Parathyroid adenoma (tissue), 2 donors: ENCODE results near the gene ATP6V0E1.
A peak's percentile ranks its signal among the peaks of the same experiment; 100 is the strongest.

ENCODE experiments used
- H2AFZ ChIP-seq: fragments of 300-600 bp; sonication (generic); one replicate; pipeline ENCODE4 v1.7.0; 2017; ENCODE audit warnings: antibody characterized with exemption, mild to moderate bottlenecking
- H3K27ac ChIP-seq: fragments of 300-600 bp; sonication (generic); one replicate; pipeline ENCODE4 v1.7.0; 2017
- H3K27me3 ChIP-seq: fragments of 300-600 bp; sonication (generic); one replicate; pipeline ENCODE4 v1.7.0; 2017; ENCODE audit warnings: low read length; ENCODE audit not compliant: control insufficient read depth, insufficient read depth
- H3K36me3 ChIP-seq: fragments of 300-600 bp; sonication (generic); one replicate; pipeline ENCODE4 v1.7.0; 2017; ENCODE audit warnings: low read length; ENCODE audit not compliant: control insufficient read depth, insufficient read depth
- H3K4me1 ChIP-seq: fragments of 300-600 bp; sonication (generic); one replicate; pipeline ENCODE4 v1.7.0; 2017; ENCODE audit warnings: control low read depth
- H3K4me2 ChIP-seq: fragments of 300-600 bp; sonication (generic); one replicate; pipeline ENCODE4 v1.7.0; 2017; ENCODE audit warnings: low read length
- H3K4me3 ChIP-seq: fragments of 300-600 bp; sonication (generic); one replicate; pipeline ENCODE4 v1.7.0; 2017; ENCODE audit warnings: low read depth, low read length
- H3K79me2 ChIP-seq: fragments of 300-600 bp; sonication (generic); one replicate; pipeline ENCODE4 v1.7.0; 2017; ENCODE audit warnings: control low read depth
- H3K9ac ChIP-seq: fragments of 300-600 bp; sonication (generic); one replicate; pipeline ENCODE4 v1.7.0; 2017; ENCODE audit warnings: mild to moderate bottlenecking
- H3K9me3 ChIP-seq: fragments of 300-600 bp; sonication (generic); one replicate; pipeline ENCODE4 v1.7.0; 2017; ENCODE audit warnings: low read length; ENCODE audit not compliant: control insufficient read depth
- CTCF ChIP-seq: fragments of 300-600 bp; sonication (generic); IDR thresholded peaks from one replicate; pipeline ENCODE4 v1.7.0; 2017; ENCODE audit warnings: antibody characterized with exemption, mild to moderate bottlenecking
- donor health status: primary hyperparathyroidism.

The ATP6V0E1 gene

GRCh38 chr5:172979778-172980177 is 3.8 kb upstream of the ATP6V0E1 start:
- no peak overlapping the region for H3K4me3 ChIP-seq
- H3K9ac ChIP-seq = no peak overlapping the region
- H3K36me3 ChIP-seq = no peaks in the 10 kb centered on the region
- H2AFZ ChIP-seq = no peak overlapping the region
- H3K9me3 ChIP-seq = no peaks in the 10 kb centered on the region
- no peak overlapping the region for H3K27ac ChIP-seq
- H3K27me3 ChIP-seq = no peaks in the 10 kb centered on the region
- no peak overlapping the region for H3K4me2 ChIP-seq
- H3K79me2 ChIP-seq = peaks cover 14% of the 10 kb centered on the region
- TF ChIP-seq CTCF = no peak
- no peaks in the 10 kb centered on the region for H3K4me1 ChIP-seq

- no peak for TF ChIP-seq CTCF
- Histone ChIP-seq H3K4me3 (no peak overlapping the region), H3K9me3 (no peaks in the 10 kb centered on the region), H3K4me1 (no peaks in the 10 kb centered on the region), H3K9ac (no peak overlapping the region), H3K27me3 (no peaks in the 10 kb centered on the region), H3K27ac (no peak overlapping the region), H2AFZ (no peak overlapping the region), H3K79me2 (peaks cover 23% of the 10 kb centered on the region), H3K36me3 (no peaks in the 10 kb centered on the region), H3K4me2 (no peak overlapping the region)
Measured at GRCh38 chr5:172981931-172982330, 1.6 kb upstream of the ATP6V0E1 start.

- peak overlapping the region; percentile 98 for H3K4me3 ChIP-seq
- H3K4me1 ChIP-seq = no peaks in the 10 kb centered on the region
- H3K79me2 ChIP-seq = peaks cover 26% of the 10 kb centered on the region
- peak; percentile 38 for TF ChIP-seq CTCF
- peak overlapping the region; percentile 94 for H3K4me2 ChIP-seq
- peak overlapping the region; percentile 84 for H3K27ac ChIP-seq
- peak overlapping the region; percentile 64 for H3K9ac ChIP-seq
- no peaks in the 10 kb centered on the region for H3K9me3 ChIP-seq
- H3K36me3 ChIP-seq = no peaks in the 10 kb centered on the region
- peak overlapping the region; percentile 90 for H2AFZ ChIP-seq
- H3K27me3 ChIP-seq = no peaks in the 10 kb centered on the region
Measured at GRCh38 chr5:172984244-172984953, 828 bp downstream of the ATP6V0E1 start.

- Histone ChIP-seq H3K4me1 (no peaks in the 10 kb centered on the region), H3K4me3 (no peak overlapping the region), H3K9me3 (no peaks in the 10 kb centered on the region), H3K9ac (no peak overlapping the region), H3K4me2 (no peak overlapping the region), H3K79me2 (peaks cover 32% of the 10 kb centered on the region), H2AFZ (no peak overlapping the region), H3K36me3 (no peaks in the 10 kb centered on the region), H3K27ac (no peak overlapping the region), H3K27me3 (no peaks in the 10 kb centered on the region)
- TF ChIP-seq CTCF = no peak
Measured at GRCh38 chr5:172985596-172985995, 2.0 kb downstream of the ATP6V0E1 start.

- no peak overlapping the region for H3K4me3 ChIP-seq
- H3K36me3 ChIP-seq = no peaks in the 10 kb centered on the region
- no peak overlapping the region for H3K27ac ChIP-seq
- H3K9me3 ChIP-seq = no peaks in the 10 kb centered on the region
- H3K4me1 ChIP-seq = no peaks in the 10 kb centered on the region
- no peaks in the 10 kb centered on the region for H3K27me3 ChIP-seq
- H3K79me2 ChIP-seq = peaks cover 46% of the 10 kb centered on the region
- no peak for TF ChIP-seq CTCF
- H3K4me2 ChIP-seq = no peak overlapping the region
- H3K9ac ChIP-seq = no peak overlapping the region
- H2AFZ ChIP-seq = no peak overlapping the region
Measured at GRCh38 chr5:172988276-172988675, 4.7 kb downstream of the ATP6V0E1 start.
